Sigmoid colon (tissue), 4 donors: ENCODE results near the gene FTO.

Experiments
- CTCF ChIP-seq, 4 experiments: fragments of 450-650 bp in 3 of 4; fragments of 200-600 bp in 1 of 4; IDR thresholded peaks; one replicate each; pipeline ENCODE4 v1.5.1; 2016 to 2019; ENCODE audit warnings: antibody characterized with exemption in 4 of 4, mild to moderate bottlenecking in 3 of 4, moderate library complexity in 2 of 4
- EP300 ChIP-seq, 4 donors: sonication (generic); formaldehyde crosslinking; IDR thresholded peaks; one replicate each; pipeline ENCODE4 v1.6.1; 2017; ENCODE audit warnings: antibody characterized with exemption in 4 of 4
- POLR2AphosphoS5 ChIP-seq, 4 donors: sonication (generic); formaldehyde crosslinking; IDR thresholded peaks; one replicate each; pipeline ENCODE4 v1.6.1; 2017; ENCODE audit warnings: antibody characterized with exemption in 4 of 4

- TF ChIP-seq CTCF (IDR thresholded peaks at IDR 0.05) (no peak), POLR2AphosphoS5 (IDR thresholded peaks at IDR 0.05) (no peak), EP300 (IDR thresholded peaks at IDR 0.05) (no peak)
Observed at GRCh38 chr16:53898993-53899392, 195.0 kb downstream of the FTO start.
